ENCODE measurements around the gene POLR2I.

GRCh38 chr19:36073121-36073876 is 41.4 kb downstream of the POLR2I start:
- TF ChIP-seq CTCF (IDR thresholded peaks at IDR 0.05) (no peak), POLR2A (IDR thresholded peaks at IDR 0.05) (no peak)

All from heart left ventricle (tissue), 13 donors.